Gastrocnemius medialis (tissue), 4 donors: ENCODE data around the gene USP44.
A peak's percentile ranks its signal among the peaks of the same experiment; 100 is the strongest.

Experiments used
- CTCF ChIP-seq, 5 experiments: fragments of 450-650 bp in 3 of 5; fragments of 200-600 bp in 2 of 5; sonication (generic) in 2 of 5; IDR thresholded peaks in 4 of 5; conservative IDR thresholded peaks in 1 of 5; 1 replicate in 4 of 5; 2 replicates in 1 of 5; pipeline ENCODE4 v1.5.1; 2016 to 2019; ENCODE audit warnings: antibody characterized with exemption in 5 of 5, mild to moderate bottlenecking in 3 of 5, moderate library complexity in 3 of 5
- POLR2A ChIP-seq, 2 donors: fragments of 450-650 bp; IDR thresholded peaks; one replicate each; pipeline ENCODE4 v1.6.1; 2017; ENCODE audit warnings: antibody characterized with exemption in 2 of 2, mild to moderate bottlenecking in 2 of 2, moderate library complexity in 2 of 2

GRCh38 chr12:95582230-95583058 lies 31.2 kb upstream of the USP44 start:
- TF ChIP-seq CTCF (IDR thresholded peaks at IDR 0.05 in 4 of 5, conservative IDR thresholded peaks at IDR 0.05 in 1 of 5): peak in 2 of 5 experiments; percentile 41 to 48
- TF ChIP-seq POLR2A (IDR thresholded peaks at IDR 0.05): no peak
